Peyer's patch (tissue), 4 donors: ENCODE measurements around the gene AP3D1. TPM values are rescaled to one million over a fixed set of nuclear protein-coding genes. Genes with fewer than 3 reads are reported as not detected.

Experiments used
- DNase-seq, 3 donors: peaks; one replicate each; pipeline ENCODE4 v3.0.0-alpha.2; 2017 to 2019
- H3K27ac ChIP-seq, 4 donors: fragments of 200-600 bp; sonication (generic); one replicate each; pipeline ENCODE4 v1.5.1; 2016 to 2019
- H3K27me3 ChIP-seq, 2 donors: fragments of 200-600 bp; sonication (generic); one replicate each; pipeline ENCODE4 v1.5.1; 2019
- H3K36me3 ChIP-seq, 3 donors: fragments of 200-600 bp; sonication (generic); one replicate each; pipeline ENCODE4 v1.5.1; 2016 to 2019
- H3K4me1 ChIP-seq, 4 donors: fragments of 200-600 bp; sonication (generic); one replicate each; pipeline ENCODE4 v1.5.1; 2016 to 2019
- H3K4me3 ChIP-seq, 4 donors: fragments of 200-600 bp; sonication (generic); 1 replicate in 3 of 4; 2 replicates in 1 of 4; pipeline ENCODE4 v1.5.1; 2016 to 2019; ENCODE audit warnings: mild to moderate bottlenecking in 1 of 4
- H3K9me3 ChIP-seq, 4 donors: fragments of 200-600 bp; sonication (generic); one replicate each; pipeline ENCODE4 v1.5.1; 2016 to 2019; ENCODE audit warnings: mild to moderate bottlenecking in 1 of 4
- CTCF ChIP-seq, 6 experiments: fragments of 450-650 bp in 4 of 6; fragments of 200-600 bp in 2 of 6; sonication (generic) in 1 of 6; IDR thresholded peaks; one replicate each; pipeline ENCODE4 v1.5.1; 2017 to 2019; ENCODE audit warnings: antibody characterized with exemption in 6 of 6, mild to moderate bottlenecking in 3 of 6, moderate library complexity in 1 of 6
- POLR2A ChIP-seq, 2 donors: fragments of 450-650 bp; IDR thresholded peaks; one replicate each; pipeline ENCODE4 v1.5.1; 2017; ENCODE audit warnings: antibody characterized with exemption in 2 of 2, mild to moderate bottlenecking in 2 of 2, moderate library complexity in 2 of 2
- total RNA-seq, 4 donors: library from RNA; depleted of rRNA; stranded (reverse); fragments of >200 nt; gene quantifications; one replicate each; pipeline ENCODE4 v1.1.0, GENCODE V29; 2016

AP3D1 gene
- total RNA-seq, 4 donors from 2014 or later = 104 to 136 (median 122) TPM

GRCh38 chr19:2197270-2197669 is 45.9 kb upstream of the AP3D1 start:
- no peak overlapping the region for H3K27ac ChIP-seq
- no peaks in the 10 kb centered on the region for H3K27me3 ChIP-seq
- H3K9me3 ChIP-seq = no peaks in the 10 kb centered on the region
- DNase-seq = no peak
- H3K36me3 ChIP-seq = peaks cover 0 to 69% (median 0%) of the 10 kb centered on the region in 3 donors
- no peak overlapping the region for H3K4me3 ChIP-seq
- TF ChIP-seq POLR2A (IDR thresholded peaks at IDR 0.05) (no peak), CTCF (IDR thresholded peaks at IDR 0.05) (no peak)
- peaks cover 0 to 2% (median 0%) of the 10 kb centered on the region in 4 donors for H3K4me1 ChIP-seq

GRCh38 chr19:2195914-2196313 is 44.5 kb upstream of the AP3D1 start:
- Histone ChIP-seq H3K9me3 (no peaks in the 10 kb centered on the region), H3K4me1 (peaks cover 0 to 15% (median 0%) of the 10 kb centered on the region in 4 donors), H3K36me3 (peaks cover 0 to 82% (median 0%) of the 10 kb centered on the region in 3 donors), H3K4me3 (no peak overlapping the region), H3K27ac (no peak overlapping the region), H3K27me3 (no peaks in the 10 kb centered on the region)
- TF ChIP-seq POLR2A (IDR thresholded peaks at IDR 0.05) (no peak), CTCF (IDR thresholded peaks at IDR 0.05) (no peak)
- DNase-seq = no peak

- Histone ChIP-seq H3K4me1 (peaks cover 0 to 15% (median 0%) of the 10 kb centered on the region in 4 donors), H3K36me3 (peaks cover 0 to 80% (median 0%) of the 10 kb centered on the region in 3 donors), H3K27me3 (no peaks in the 10 kb centered on the region)
Observed at GRCh38 chr19:2195361-2195760, 44.0 kb upstream of the AP3D1 start.

GRCh38 chr19:2194513-2195078 is 43.2 kb upstream of the AP3D1 start:
- TF ChIP-seq POLR2A (IDR thresholded peaks at IDR 0.05) = no peak
- no peak for TF ChIP-seq CTCF (IDR thresholded peaks at IDR 0.05)
- DNase-seq = no peak
- H3K36me3 ChIP-seq = peaks cover 0 to 79% (median 0%) of the 10 kb centered on the region in 3 donors

More at GRCh38 chr19:2195361-2195760, 44.0 kb upstream of the AP3D1 start:
- TF ChIP-seq POLR2A (IDR thresholded peaks at IDR 0.05) (no peak), CTCF (IDR thresholded peaks at IDR 0.05) (no peak)
- H3K9me3 ChIP-seq = no peaks in the 10 kb centered on the region
- no peak for DNase-seq
- no peak overlapping the region for H3K27ac ChIP-seq
- no peak overlapping the region for H3K4me3 ChIP-seq

GRCh38 chr19:2193807-2194206 is 42.4 kb upstream of the AP3D1 start:
- Histone ChIP-seq H3K9me3 (no peaks in the 10 kb centered on the region), H3K27me3 (no peaks in the 10 kb centered on the region), H3K4me3 (no peak overlapping the region), H3K27ac (no peak overlapping the region), H3K36me3 (peaks cover 0 to 86% (median 0%) of the 10 kb centered on the region in 3 donors), H3K4me1 (peaks cover 0 to 15% (median 0%) of the 10 kb centered on the region in 4 donors)
- DNase-seq = no peak
- TF ChIP-seq POLR2A (IDR thresholded peaks at IDR 0.05) (no peak), CTCF (IDR thresholded peaks at IDR 0.05) (no peak)

More at GRCh38 chr19:2194513-2195078, 43.2 kb upstream of the AP3D1 start:
- H3K27ac ChIP-seq = no peak overlapping the region
- H3K27me3 ChIP-seq = no peaks in the 10 kb centered on the region
- H3K4me1 ChIP-seq = peaks cover 0 to 15% (median 0%) of the 10 kb centered on the region in 4 donors
- H3K4me3 ChIP-seq = no peak overlapping the region
- no peaks in the 10 kb centered on the region for H3K9me3 ChIP-seq
